K562 (cell line): ENCODE data around the gene ARF1. TPM values are rescaled to one million over a fixed set of nuclear protein-coding genes. Genes with fewer than 3 reads are reported as not detected.

Experiments used
- ATF3 ChIP-seq, 2 experiments: fragments of 450-650 bp in 1 of 2; sonication (generic) in 1 of 2; formaldehyde crosslinking in 1 of 2; IDR thresholded peaks in 1 of 2; conservative IDR thresholded peaks in 1 of 2; 2 replicates each; pipeline versions ENCODE4 v1.6.1 to v1.8.1; 2016 to 2023; ENCODE audit warnings: mild to moderate bottlenecking in 2 of 2, moderate library complexity in 2 of 2, inconsistent platforms in 1 of 2, missing genetic modification reagents in 1 of 2
- FOXK2 ChIP-seq, 2 experiments: fragments of 450-650 bp; IDR thresholded peaks in 1 of 2; conservative IDR thresholded peaks in 1 of 2; 2 replicates each; pipeline ENCODE4 v1.6.1; 2016; ENCODE audit warnings: low read depth in 2 of 2, mild to moderate bottlenecking in 1 of 2
- HIVEP1 ChIP-seq: fragments of 250-450 bp; sonication (Bioruptor Pico); IDR thresholded peaks from 2 replicates; pipeline ENCODE4 v1.4.0; 2020; ENCODE audit warnings: mild to moderate bottlenecking
- HLTF ChIP-seq: fragments of 450-650 bp; IDR thresholded peaks from 2 replicates; pipeline ENCODE4 v1.6.1; 2016
- HNRNPK ChIP-seq: fragments of 200-400 bp; formaldehyde crosslinking; IDR thresholded peaks from one replicate; pipeline ENCODE4 v1.6.1; 2018; ENCODE audit warnings: mild to moderate bottlenecking, low read depth, low read length; ENCODE audit not compliant: poor library complexity, severe bottlenecking
- IFI16 ChIP-seq: fragments of 250-450 bp; sonication (Bioruptor Pico); IDR thresholded peaks from 2 replicates; pipeline ENCODE4 v2.1.2; 2022; ENCODE audit warnings: mild to moderate bottlenecking, inconsistent platforms
- KDM1A ChIP-seq, 2 experiments: fragments of 450-650 bp; IDR thresholded peaks; 2 replicates each; pipeline ENCODE4 v1.6.1; 2016; ENCODE audit warnings: mild to moderate bottlenecking in 2 of 2
- MEF2A ChIP-seq: IDR thresholded peaks from 2 replicates; pipeline ENCODE4 v1.6.1; 2011; ENCODE audit warnings: low read depth, mild to moderate bottlenecking, low read length, moderate library complexity; ENCODE audit not compliant: control insufficient read depth
- NKRF ChIP-seq: fragments of 450-650 bp; IDR thresholded peaks from 2 replicates; pipeline ENCODE4 v1.6.1; 2016; ENCODE audit warnings: borderline replicate concordance
- NONO ChIP-seq, 2 experiments: fragments of 200-400 bp in 1 of 2; fragments of 450-650 bp in 1 of 2; formaldehyde crosslinking in 1 of 2; IDR thresholded peaks; 2 replicates each; pipeline ENCODE4 v1.6.1; 2017; ENCODE audit warnings: low read depth in 2 of 2, mild to moderate bottlenecking in 2 of 2, moderate library complexity in 2 of 2, low read length in 1 of 2
- PHF8 ChIP-seq: fragments of 200-600 bp; sonication (generic); IDR thresholded peaks from 2 replicates; pipeline ENCODE4 v1.6.1; 2012; ENCODE audit warnings: mixed run types, mild to moderate bottlenecking, inconsistent platforms, low read length, moderate library complexity, borderline replicate concordance
- POLR2B ChIP-seq: fragments of 450-650 bp; IDR thresholded peaks from 2 replicates; pipeline ENCODE4 v1.6.1; 2018; ENCODE audit warnings: low read depth; ENCODE audit not compliant: partially characterized antibody
- PTBP1 ChIP-seq: fragments of 200-400 bp; formaldehyde crosslinking; IDR thresholded peaks from 2 replicates; pipeline ENCODE4 v1.6.1; 2017; ENCODE audit warnings: low read depth, low read length
- SRSF1 ChIP-seq: fragments of 200-400 bp; formaldehyde crosslinking; IDR thresholded peaks from 2 replicates; pipeline ENCODE4 v1.6.1; 2017; ENCODE audit warnings: mild to moderate bottlenecking, low read depth, low read length, moderate library complexity
- U2AF2 ChIP-seq: fragments of 200-400 bp; formaldehyde crosslinking; optimal IDR thresholded peaks from 2 replicates; pipeline ENCODE3; 2017; ENCODE audit warnings: low read depth, mild to moderate bottlenecking, low read length
- USF2 ChIP-seq: sonication (generic); formaldehyde crosslinking; IDR thresholded peaks from 2 replicates; pipeline ENCODE4 v1.5.0; 2020; ENCODE audit warnings: missing genetic modification reagents
- ZFP91 ChIP-seq: sonication (generic); formaldehyde crosslinking; IDR thresholded peaks from 2 replicates; pipeline ENCODE4 v1.8.0; 2022; ENCODE audit warnings: mild to moderate bottlenecking, missing genetic modification reagents
- ZKSCAN8 ChIP-seq: fragments of 200-800 bp; sonication (Bioruptor generic); IDR thresholded peaks from 2 replicates; pipeline ENCODE4 v1.6.1; 2016; ENCODE audit warnings: missing genetic modification characterization, missing compliant biosample characterization
- ZNF134 ChIP-seq: fragments of 250-450 bp; sonication (Bioruptor Pico); conservative IDR thresholded peaks from 2 replicates; pipeline ENCODE4 v1.4.0; 2020
- ZNF280B ChIP-seq: fragments of 250-450 bp; sonication (Bioruptor Pico); IDR thresholded peaks from 2 replicates; pipeline ENCODE4 v1.5.1; 2021; ENCODE audit warnings: mild to moderate bottlenecking
- ZNF76 ChIP-seq: fragments of 250-450 bp; sonication (Bioruptor Pico); IDR thresholded peaks from 2 replicates; pipeline ENCODE4 v1.4.0; 2020; ENCODE audit warnings: mild to moderate bottlenecking, moderate library complexity, borderline replicate concordance
- polyA plus RNA-seq, 8 experiments: library from polyadenylated mRNA; depleted of rRNA in 4 of 8; stranded (reverse) in 5 of 8; unstranded in 3 of 8; fragments of >200 nt; fragmentation: Nextera tagmentation in 2 of 8; fragmentation: Illumina TruSeq in 1 of 8; extraction: Ambion mirVana in 2 of 8; extraction: Trizol in 1 of 8; gene quantifications; 2 replicates each; pipeline versions ENCODE4 v1.2.1 to v1.2.3, GENCODE V29; 2011 to 2014; ENCODE audit warnings: inconsistent platforms in 1 of 8, missing spikeins in 1 of 8
- total RNA-seq, 7 experiments: library from RNA; depleted of rRNA in 6 of 7; stranded (reverse); fragments of >200 nt in 6 of 7; fragmentation: Illumina TruSeq in 2 of 7; extraction: Trizol in 2 of 7; gene quantifications; 2 replicates each; pipeline versions ENCODE4 v1.2.1 to v1.2.3, GENCODE V29; 2011 to 2021; ENCODE audit warnings: low replicate concordance in 1 of 7

Gene ARF1
- total and polyA plus RNA-seq, 9 of the 15 experiments (the other 6 are each of a cell fraction or from before 2014, with no cell fraction given): 69.8 to 593 (median 325) TPM

- TF ChIP-seq ZNF280B (CRISPR knock-in tag) (no peak), FOXK2 (conservative IDR thresholded peaks at IDR 0.05 in 1 of 2, IDR thresholded peaks at IDR 0.05 in 1 of 2; ENCODE audit: low read depth in 2 of 2) (no peak), ZNF76 (no peak), HIVEP1 (CRISPR knock-in tag) (no peak), SRSF1 (no peak), IFI16 (CRISPR knock-in tag) (no peak), MEF2A (no peak), ZFP91 (CRISPR knock-in tag) (no peak), ATF3 (IDR thresholded peaks at IDR 0.05) (no peak), ATF3 (CRISPR knock-in tag; conservative IDR thresholded peaks at IDR 0.05) (no peak), HLTF (0 out of 2 replicates have a peak, but pooled peaks have one; percentile 45), PTBP1 (no peak), ZNF134 (no peak), HNRNPK (no peak), USF2 (CRISPR knock-in tag) (no peak), NONO (IDR thresholded peaks at IDR 0.05; ENCODE audit: low read depth in 2 of 2, low read length in 1 of 2) (no peak), KDM1A (IDR thresholded peaks at IDR 0.05) (peak in 1 of 2 experiments; percentile 73; a peak in 1 of 4 replicates), U2AF2 (no peak), ZKSCAN8 (CRISPR knock-in tag) (no peak), PHF8 (no peak), POLR2B (peak; percentile 31), NKRF (0 out of 2 replicates have a peak, but pooled peaks have one; percentile 21)
Measured at GRCh38 chr1:228143480-228144192, 61.1 kb downstream of the ARF1 start (continued).
